ENCODE measurements around the gene TMEM101. TPM values are rescaled to one million over a fixed set of nuclear protein-coding genes. Genes with fewer than 3 reads are reported as not detected.

TMEM101 gene
- total RNA-seq, 3 donors from 2014 or later = 28.6 to 80.8 (median 41.0) TPM

DNA sequence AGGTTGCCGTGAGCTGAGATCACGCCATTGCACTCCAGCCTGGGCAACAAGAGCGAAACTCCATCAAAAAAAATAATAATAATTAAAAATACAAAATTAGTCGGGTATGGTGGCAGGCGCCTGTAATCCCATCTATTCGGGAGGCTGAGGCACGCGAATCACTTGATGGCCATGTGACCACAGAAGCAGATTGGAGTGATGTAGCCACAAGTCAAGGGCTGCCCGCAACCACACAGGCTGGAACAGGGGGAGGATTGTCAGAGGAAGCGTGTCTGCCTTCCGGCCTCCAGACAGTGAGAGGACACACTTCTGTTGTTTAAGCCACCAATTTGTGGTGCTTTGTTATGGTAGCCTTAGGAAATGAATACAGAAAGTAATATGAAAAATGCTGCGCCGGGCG lies 22.1 kb downstream of the TMEM101 start:
- intact Hi-C loops (cut with DNase I; ENCODE audit: low total_unique reads) = no loop called here
- H3K27ac ChIP-seq = no peak overlapping the region
- H3K36me3 ChIP-seq = no peaks in the 10 kb centered on the region
- H3K9me3 ChIP-seq = no peaks in the 10 kb centered on the region
- DNase-seq (ENCODE audit: low spot score in 2 of 2) = no peak
- H3K27me3 ChIP-seq = peaks cover 0 to 17% of the 10 kb centered on the region in 2 donors
- H3K4me1 ChIP-seq = no peaks in the 10 kb centered on the region
- TF ChIP-seq POLR2A (IDR thresholded peaks at IDR 0.05) (no peak), POLR2AphosphoS5 (IDR thresholded peaks at IDR 0.05) (no peak)
- TF ChIP-seq, protein P1, sequence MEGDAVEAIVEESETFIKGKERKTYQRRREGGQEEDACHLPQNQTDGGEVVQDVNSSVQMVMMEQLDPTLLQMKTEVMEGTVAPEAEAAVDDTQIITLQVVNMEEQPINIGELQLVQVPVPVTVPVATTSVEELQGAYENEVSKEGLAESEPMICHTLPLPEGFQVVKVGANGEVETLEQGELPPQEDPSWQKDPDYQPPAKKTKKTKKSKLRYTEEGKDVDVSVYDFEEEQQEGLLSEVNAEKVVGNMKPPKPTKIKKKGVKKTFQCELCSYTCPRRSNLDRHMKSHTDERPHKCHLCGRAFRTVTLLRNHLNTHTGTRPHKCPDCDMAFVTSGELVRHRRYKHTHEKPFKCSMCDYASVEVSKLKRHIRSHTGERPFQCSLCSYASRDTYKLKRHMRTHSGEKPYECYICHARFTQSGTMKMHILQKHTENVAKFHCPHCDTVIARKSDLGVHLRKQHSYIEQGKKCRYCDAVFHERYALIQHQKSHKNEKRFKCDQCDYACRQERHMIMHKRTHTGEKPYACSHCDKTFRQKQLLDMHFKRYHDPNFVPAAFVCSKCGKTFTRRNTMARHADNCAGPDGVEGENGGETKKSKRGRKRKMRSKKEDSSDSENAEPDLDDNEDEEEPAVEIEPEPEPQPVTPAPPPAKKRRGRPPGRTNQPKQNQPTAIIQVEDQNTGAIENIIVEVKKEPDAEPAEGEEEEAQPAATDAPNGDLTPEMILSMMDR (IDR thresholded peaks at IDR 0.05) = no peak
- no peak overlapping the region for H3K4me3 ChIP-seq

DNA sequence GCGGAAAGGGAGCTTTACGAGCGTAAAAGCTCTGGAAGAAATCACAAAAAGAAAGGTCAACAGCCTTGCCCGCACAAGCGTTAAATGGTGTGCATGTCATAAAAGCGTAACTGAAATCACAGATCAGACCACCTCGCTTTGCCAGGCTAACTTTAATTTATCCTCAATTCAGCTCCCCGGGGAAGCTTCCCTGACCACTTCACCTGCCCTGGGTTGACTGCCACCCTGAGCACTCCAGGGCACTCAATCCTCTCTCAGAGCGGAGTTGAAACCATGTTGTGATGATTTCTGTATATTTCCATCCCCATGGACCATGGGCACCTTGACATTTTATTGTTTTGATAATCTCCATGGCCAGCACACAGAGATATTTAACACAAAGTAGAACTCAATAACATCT lies 26.5 kb downstream of the TMEM101 start:
- DNase-seq (ENCODE audit: low spot score in 2 of 2) = no peak
- Histone ChIP-seq H3K36me3 (no peaks in the 10 kb centered on the region), H3K27ac (no peak overlapping the region), H3K4me1 (no peaks in the 10 kb centered on the region), H3K4me3 (no peak overlapping the region), H3K9me3 (no peaks in the 10 kb centered on the region), H3K27me3 (peaks cover 0 to 14% of the 10 kb centered on the region in 2 donors)
- intact Hi-C loops (cut with DNase I; ENCODE audit: low total_unique reads) = no loop called here
- TF ChIP-seq POLR2AphosphoS5 (IDR thresholded peaks at IDR 0.05) = no peak
- TF ChIP-seq, protein P1 (IDR thresholded peaks at IDR 0.05) = no peak
- no peak for TF ChIP-seq POLR2A (IDR thresholded peaks at IDR 0.05)

DNA sequence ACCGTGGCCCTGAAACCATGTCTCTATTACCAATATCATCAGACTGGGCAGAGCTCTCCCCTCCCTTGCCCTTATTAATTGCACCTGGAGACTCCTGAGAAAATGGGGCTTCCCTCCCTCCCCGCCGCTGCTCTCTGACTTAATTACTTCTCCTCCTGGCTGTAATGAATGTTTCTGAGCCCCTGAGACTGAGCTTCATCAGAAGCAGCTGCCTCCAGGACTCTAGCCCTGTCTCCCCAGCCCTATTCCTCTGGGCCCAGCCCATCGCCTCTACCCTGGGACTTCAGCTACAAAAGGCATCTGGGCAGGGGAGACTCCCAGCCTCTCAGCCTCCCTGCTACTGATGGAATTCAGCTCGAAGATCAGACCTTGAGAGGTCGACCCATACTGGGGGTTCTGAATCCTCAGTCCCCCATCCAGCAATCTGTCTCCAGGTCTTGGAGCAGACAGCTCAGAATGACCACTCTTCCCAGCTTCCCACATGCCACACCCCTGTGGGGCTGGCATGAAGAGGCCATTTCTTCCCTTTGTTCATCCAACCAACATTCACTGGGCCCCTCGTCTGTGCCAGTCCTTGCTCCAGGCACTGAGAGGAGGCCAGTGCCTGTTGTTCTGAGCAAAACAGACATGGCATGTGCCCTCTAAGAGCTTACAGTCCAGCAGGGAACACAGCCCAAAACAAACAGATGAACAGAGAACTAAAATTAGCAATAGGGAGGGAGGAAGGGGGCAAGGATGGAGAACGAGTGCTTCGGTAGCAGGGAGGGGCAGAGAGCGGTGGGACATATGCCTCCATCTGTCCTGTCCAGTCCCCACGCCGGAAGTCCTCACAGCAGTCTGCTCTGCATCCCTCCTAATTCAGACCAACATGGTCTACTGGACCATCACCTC lies 27.4 kb downstream of the TMEM101 start:
- DNase-seq (ENCODE audit: low spot score in 2 of 2) = no peak
- H3K27ac ChIP-seq = no peak overlapping the region
- TF ChIP-seq POLR2AphosphoS5 (IDR thresholded peaks at IDR 0.05) (no peak), POLR2A (IDR thresholded peaks at IDR 0.05) (no peak)
- TF ChIP-seq, protein P1 (IDR thresholded peaks at IDR 0.05) = no peak
- no peaks in the 10 kb centered on the region for H3K4me1 ChIP-seq
- H3K4me3 ChIP-seq = no peak overlapping the region
- no peaks in the 10 kb centered on the region for H3K9me3 ChIP-seq
- H3K36me3 ChIP-seq = no peaks in the 10 kb centered on the region
- peaks cover 0 to 23% of the 10 kb centered on the region in 2 donors for H3K27me3 ChIP-seq
- intact Hi-C loops (cut with DNase I; ENCODE audit: low total_unique reads) = no loop called here

DNA sequence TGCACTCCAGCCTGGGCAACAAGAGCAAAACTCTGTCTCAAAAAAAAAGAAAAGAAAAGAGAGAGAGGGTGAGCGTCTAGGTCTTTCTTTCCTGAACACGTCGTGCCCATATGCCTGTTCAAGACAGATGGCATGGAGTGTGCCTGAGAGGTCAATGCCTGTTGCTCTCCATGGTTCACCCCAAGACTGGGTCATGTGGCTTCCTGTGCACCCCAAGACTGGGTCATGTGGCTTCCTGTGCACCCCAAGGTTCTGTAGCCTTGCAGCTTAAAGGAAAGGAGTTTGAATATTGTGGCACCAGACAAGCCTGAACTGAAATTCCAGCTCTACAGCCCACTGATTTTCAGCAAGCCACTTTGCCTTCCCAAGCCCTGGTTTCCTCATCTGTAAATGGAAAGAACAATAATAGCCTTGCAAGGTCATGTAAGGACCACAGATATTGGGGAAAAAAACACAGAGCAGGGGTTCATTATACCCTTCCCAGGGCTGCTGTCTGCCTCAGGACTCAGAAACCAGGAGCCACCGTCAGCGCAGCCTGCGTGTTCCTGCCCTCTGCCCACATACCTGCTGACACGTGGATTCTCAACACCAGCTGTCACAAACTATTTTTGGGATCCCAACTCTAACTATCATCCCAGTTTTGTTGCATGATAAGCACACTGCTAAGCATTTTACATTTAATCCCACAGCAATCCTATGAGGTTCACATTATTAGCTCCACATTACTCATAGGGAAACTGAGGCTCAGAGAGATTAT lies 28.4 kb downstream of the TMEM101 start:
- intact Hi-C loops (cut with DNase I; ENCODE audit: low total_unique reads) = no loop called here
- Histone ChIP-seq H3K27me3 (peaks cover 0 to 26% of the 10 kb centered on the region in 2 donors), H3K9me3 (no peaks in the 10 kb centered on the region), H3K4me1 (no peaks in the 10 kb centered on the region), H3K36me3 (no peaks in the 10 kb centered on the region), H3K4me3 (no peak overlapping the region), H3K27ac (no peak overlapping the region)
- no peak for DNase-seq (ENCODE audit: low spot score in 2 of 2)
- TF ChIP-seq, protein P1 (IDR thresholded peaks at IDR 0.05) = no peak
- TF ChIP-seq POLR2A (IDR thresholded peaks at IDR 0.05) = no peak
- no peak for TF ChIP-seq POLR2AphosphoS5 (IDR thresholded peaks at IDR 0.05)

DNA sequence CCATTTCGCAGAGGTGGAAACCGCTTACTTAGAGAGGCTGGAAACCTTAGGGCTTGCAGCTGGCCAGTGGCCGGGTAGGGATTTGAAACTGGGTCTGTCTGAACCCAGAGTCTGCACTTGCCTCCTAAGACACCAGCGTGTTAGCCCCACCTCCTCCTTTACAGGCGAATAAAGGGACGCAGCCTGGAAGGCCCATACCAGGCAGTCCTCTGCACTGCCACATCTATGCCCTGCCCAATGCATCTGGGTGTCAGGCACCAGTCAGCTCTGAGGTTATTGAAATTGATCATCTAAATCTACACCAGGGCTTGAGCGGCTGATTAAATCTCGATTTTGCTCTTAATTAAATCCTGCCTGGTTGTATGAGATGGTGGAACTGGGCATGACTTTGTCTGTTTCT lies 30.2 kb downstream of the TMEM101 start:
- no peaks in the 10 kb centered on the region for H3K4me1 ChIP-seq
- DNase-seq (ENCODE audit: low spot score in 2 of 2) = no peak
- H3K4me3 ChIP-seq = peak overlapping the region; percentile 39 to 63 (median 50)
- H3K27me3 ChIP-seq = peaks cover 0 to 26% of the 10 kb centered on the region in 2 donors
- TF ChIP-seq POLR2A (IDR thresholded peaks at IDR 0.05) = no peak
- TF ChIP-seq POLR2AphosphoS5 (IDR thresholded peaks at IDR 0.05) = no peak
- TF ChIP-seq, protein P1 (IDR thresholded peaks at IDR 0.05) = no peak
- no peaks in the 10 kb centered on the region for H3K9me3 ChIP-seq
- intact Hi-C loops (cut with DNase I; ENCODE audit: low total_unique reads) = no loop called here
- no peaks in the 10 kb centered on the region for H3K36me3 ChIP-seq
- no peak overlapping the region for H3K27ac ChIP-seq

All from breast epithelium (tissue), 4 donors.